H9 (cell line): Measurements from ENCODE around the gene EML4. TPM values are rescaled to one million over a fixed set of nuclear protein-coding genes. Genes with fewer than 3 reads are reported as not detected.

Experiments
- DNase-seq: peaks from one replicate; pipeline ENCODE4 v3.0.0-alpha.2; 2017
- H2AFZ ChIP-seq: one replicate; pipeline ENCODE4 v1.6.1; 2013; ENCODE audit warnings: mild to moderate bottlenecking, low read length, control low read depth, moderate library complexity
- H2AK5ac ChIP-seq: 2 replicates; pipeline ENCODE4 v1.6.1; 2013; ENCODE audit warnings: low read length, control low read depth, mixed read lengths; ENCODE audit not compliant: insufficient read length
- H2BK120ac ChIP-seq: one replicate; pipeline ENCODE4 v1.6.1; 2013; ENCODE audit warnings: low read depth, mild to moderate bottlenecking, low read length, control low read depth, inconsistent platforms; ENCODE audit not compliant: poor library complexity, severe bottlenecking
- H2BK12ac ChIP-seq: 2 replicates; pipeline ENCODE4 v1.6.1; 2013; ENCODE audit warnings: low read length, control low read depth, mixed read lengths, low read depth; ENCODE audit not compliant: insufficient read length
- H2BK15ac ChIP-seq: 2 replicates; pipeline ENCODE4 v1.6.1; 2013; ENCODE audit warnings: low read depth, low read length, control low read depth
- H2BK20ac ChIP-seq: one replicate; pipeline ENCODE4 v1.6.1; 2013; ENCODE audit warnings: low read depth, mild to moderate bottlenecking, low read length, control low read depth, inconsistent platforms; ENCODE audit not compliant: poor library complexity, severe bottlenecking
- H2BK5ac ChIP-seq: 2 replicates; pipeline ENCODE4 v1.6.1; 2013; ENCODE audit warnings: low read length, control low read depth, mixed read lengths; ENCODE audit not compliant: insufficient read length
- H3K14ac ChIP-seq: 2 replicates; pipeline ENCODE4 v1.6.1; 2013; ENCODE audit warnings: low read length, control low read depth; ENCODE audit not compliant: insufficient read depth
- H3K18ac ChIP-seq: 2 replicates; pipeline ENCODE4 v1.6.1; 2013; ENCODE audit warnings: low read depth, mild to moderate bottlenecking, mixed read lengths, low read length, control low read depth; ENCODE audit not compliant: insufficient read length
- H3K23ac ChIP-seq: 2 replicates; pipeline ENCODE4 v1.6.1; 2013; ENCODE audit warnings: low read length, control low read depth, mixed read lengths, low read depth; ENCODE audit not compliant: insufficient read length
- H3K23me2 ChIP-seq: 2 replicates; pipeline ENCODE4 v1.6.1; 2013; ENCODE audit warnings: low read depth, mild to moderate bottlenecking, mixed read lengths, low read length, control low read depth; ENCODE audit not compliant: insufficient read length, poor library complexity, severe bottlenecking
- H3K27ac ChIP-seq: 2 replicates; pipeline ENCODE4 v1.5.1; 2013; ENCODE audit warnings: low read length, control low read depth, mixed read lengths, low read depth; ENCODE audit not compliant: insufficient read length
- H3K27me3 ChIP-seq: 2 replicates; pipeline ENCODE4 v1.6.1; 2013; ENCODE audit warnings: low read length, control low read depth, inconsistent platforms; ENCODE audit not compliant: insufficient read depth
- H3K4ac ChIP-seq: 2 replicates; pipeline ENCODE4 v1.6.1; 2013; ENCODE audit warnings: low read depth, mild to moderate bottlenecking, control low read depth, inconsistent platforms, low read length, moderate library complexity
- H3K4me1 ChIP-seq: 2 replicates; pipeline ENCODE4 v1.6.1; 2013; ENCODE audit warnings: low read length, control low read depth, inconsistent platforms; ENCODE audit not compliant: insufficient read depth
- H3K4me2 ChIP-seq: 2 replicates; pipeline ENCODE4 v1.6.1; 2013; ENCODE audit warnings: low read length, control low read depth, mixed read lengths; ENCODE audit not compliant: insufficient read length, insufficient read depth
- H3K56ac ChIP-seq: 2 replicates; pipeline ENCODE4 v1.6.1; 2013; ENCODE audit warnings: low read depth, mild to moderate bottlenecking, mixed read lengths, low read length, control low read depth; ENCODE audit not compliant: insufficient read length
- H3K79me1 ChIP-seq: 2 replicates; pipeline ENCODE4 v1.6.1; 2013; ENCODE audit warnings: low read depth, mild to moderate bottlenecking, moderate library complexity, low read length, control low read depth, inconsistent platforms; ENCODE audit not compliant: insufficient read depth, poor library complexity, severe bottlenecking
- H3K79me2 ChIP-seq: 2 replicates; pipeline ENCODE4 v1.6.1; 2013; ENCODE audit warnings: low read length, control low read depth, inconsistent platforms; ENCODE audit not compliant: insufficient read depth
- H3K9ac ChIP-seq: 2 replicates; pipeline ENCODE4 v1.6.1; 2013; ENCODE audit warnings: low read length, control low read depth, mixed read lengths; ENCODE audit not compliant: insufficient read length; ENCODE audit errors: extremely low read depth
- H3K9me3 ChIP-seq: one replicate; pipeline ENCODE4 v1.6.1; 2013; ENCODE audit warnings: low read depth, low read length, inconsistent platforms; ENCODE audit not compliant: control insufficient read depth
- H3T11ph ChIP-seq: one replicate; pipeline ENCODE4 v1.6.1; 2013; ENCODE audit warnings: mild to moderate bottlenecking, low read length, control low read depth, inconsistent platforms
- H4K20me1 ChIP-seq: one replicate; pipeline ENCODE4 v1.6.1; 2013; ENCODE audit not compliant: control insufficient read depth, insufficient read length, insufficient read depth
- H4K5ac ChIP-seq: 2 replicates; pipeline ENCODE4 v1.6.1; 2013; ENCODE audit warnings: low read depth, mild to moderate bottlenecking, mixed read lengths, low read length, control low read depth; ENCODE audit not compliant: insufficient read length
- H4K8ac ChIP-seq: replicated peaks from 2 replicates; pipeline ENCODE4 v1.6.1; 2013; ENCODE audit warnings: low read length, control low read depth, mixed read lengths, low read depth; ENCODE audit not compliant: insufficient read length
- H4K91ac ChIP-seq: 2 replicates; pipeline ENCODE4 v1.6.1; 2013; ENCODE audit warnings: low read depth, mild to moderate bottlenecking, moderate library complexity, mixed read lengths, low read length, control low read depth; ENCODE audit not compliant: insufficient read length
- H3K27ac Mint-ChIP-seq, 3 experiments: 2 replicates in 2 of 3; 3 replicates in 1 of 3; pipeline ENCODE4 v1.8.0; 2020 to 2021; ENCODE audit warnings: mixed read lengths in 3 of 3, mild to moderate bottlenecking in 1 of 3, moderate library complexity in 1 of 3
- H3K27me3 Mint-ChIP-seq: 2 replicates; pipeline ENCODE4 v1.8.0; 2021; ENCODE audit warnings: low read depth, mild to moderate bottlenecking, moderate library complexity, mixed read lengths
- H3K36me3 Mint-ChIP-seq, 3 experiments: 2 replicates in 2 of 3; 3 replicates in 1 of 3; pipeline ENCODE4 v1.8.0; 2020 to 2021; ENCODE audit warnings: low read depth in 3 of 3, mixed read lengths in 3 of 3; ENCODE audit not compliant: insufficient read depth in 1 of 3
- H3K4me1 Mint-ChIP-seq, 2 experiments: 2 replicates each; pipeline ENCODE4 v1.8.0; 2020; ENCODE audit warnings: mixed read lengths in 2 of 2
- H3K4me3 Mint-ChIP-seq, 2 experiments: 2 replicates in 1 of 2; 3 replicates in 1 of 2; pipeline ENCODE4 v1.8.0; 2020 to 2021; ENCODE audit warnings: mild to moderate bottlenecking in 2 of 2, mixed read lengths in 2 of 2, moderate library complexity in 1 of 2
- H3K9me3 Mint-ChIP-seq, 2 experiments: 2 replicates in 1 of 2; 3 replicates in 1 of 2; pipeline ENCODE4 v1.8.0; 2020; ENCODE audit warnings: mild to moderate bottlenecking in 2 of 2, mixed read lengths in 2 of 2, moderate library complexity in 1 of 2
- CTCF ChIP-seq: fragments of 200-600 bp; sonication (generic); conservative IDR thresholded peaks from 3 replicates; pipeline ENCODE4 v1.8.0; 2021; ENCODE audit warnings: antibody characterized with exemption, mild to moderate bottlenecking
- WGBS: extraction: QIAGEN DNeasy Blood & Tissue Kit; methylation state at CpG from one replicate; pipeline ENCODE4 v1.1.7; 2013; ENCODE audit warnings: missing lambda C conversion rate, low lambda C conversion rate, mixed read lengths; ENCODE audit not compliant: insufficient read length; ENCODE audit errors: extremely low coverage; 5-methylcytosine and 5-hydroxymethylcytosine counted together
- total RNA-seq: library from RNA; stranded (reverse); gene quantifications from 2 replicates; pipeline ENCODE4 v1.2.1, GENCODE V29; 2021

The EML4 gene
- total RNA-seq, 1 experiment from 2014 or later = 68.6 TPM

DNA sequence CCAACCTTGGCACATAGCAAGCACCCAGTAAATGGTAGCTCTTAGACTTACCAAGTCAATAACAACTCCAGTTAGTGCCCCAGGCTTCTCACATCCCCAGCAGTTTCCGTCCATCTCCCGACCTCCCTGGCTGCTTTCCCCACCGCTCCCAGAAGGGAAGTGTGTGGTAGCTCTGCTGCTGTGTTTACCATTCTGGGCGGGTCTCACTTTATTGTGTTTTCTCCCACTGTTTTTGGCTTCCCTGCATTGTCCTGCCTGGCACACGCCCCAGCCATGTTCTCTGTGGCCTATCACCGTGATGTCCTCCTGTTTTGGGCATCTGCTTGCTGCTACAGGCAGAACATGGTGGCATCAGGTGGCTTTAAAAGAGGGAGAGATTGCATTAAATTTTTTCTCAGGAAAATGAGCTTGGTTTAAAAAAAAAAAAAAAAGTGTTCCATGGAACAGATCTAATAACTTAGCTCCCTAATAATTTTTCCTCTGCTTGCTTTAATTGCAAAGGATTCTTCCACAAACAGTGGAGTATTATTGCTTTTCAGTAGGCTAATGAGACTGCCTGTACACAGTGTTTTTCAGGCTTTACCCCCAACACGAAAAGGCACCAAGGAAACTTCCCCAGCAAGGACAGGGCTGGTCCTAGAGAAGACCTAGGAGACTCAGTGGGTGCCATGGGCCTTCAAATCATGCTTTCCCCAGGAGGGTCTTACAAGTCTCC, 199.8 kb downstream of the EML4 start:
- TF ChIP-seq CTCF = no peak
- no peaks in the 10 kb centered on the region for H3K9me3 Mint-ChIP-seq
- H3K4me1 ChIP-seq = no peaks in the 10 kb centered on the region
- H3K14ac ChIP-seq = no peak overlapping the region
- H3K18ac ChIP-seq = peak overlapping the region; percentile 27
- no peak overlapping the region for H3K9ac ChIP-seq
- peaks cover 4 to 13% of the 10 kb centered on the region in 2 experiments; a peak in 2 of 4 replicates for H3K4me1 Mint-ChIP-seq
- no peak overlapping the region for H3K23ac ChIP-seq
- H2AK5ac ChIP-seq = no peak overlapping the region
- H2BK15ac ChIP-seq = no peak overlapping the region
- WGBS = no CpG with 5 or more reads among the region's 7 CpGs
- no peaks in the 10 kb centered on the region for H3K9me3 ChIP-seq
- H4K20me1 ChIP-seq = no peaks in the 10 kb centered on the region
- no peak overlapping the region for H2BK12ac ChIP-seq
- no peak overlapping the region for H3K4me2 ChIP-seq
- no peak overlapping the region for H2BK120ac ChIP-seq
- H3K4ac ChIP-seq = no peak overlapping the region
- no peak overlapping the region for H4K5ac ChIP-seq
- H3K4me3 Mint-ChIP-seq = no peak overlapping the region
- no peak overlapping the region; a peak in 1 of 7 replicates for H3K27ac Mint-ChIP-seq
- no peak overlapping the region for H3K56ac ChIP-seq
- no peak overlapping the region for H2BK5ac ChIP-seq
- H3K23me2 ChIP-seq = no peaks in the 10 kb centered on the region
- H3K79me1 ChIP-seq = no peaks in the 10 kb centered on the region
- no peaks in the 10 kb centered on the region for H3K36me3 Mint-ChIP-seq
- H4K8ac ChIP-seq = no peak overlapping the region
- H2BK20ac ChIP-seq = no peak overlapping the region
- H2AFZ ChIP-seq = no peak overlapping the region
- no peaks in the 10 kb centered on the region for H3K79me2 ChIP-seq
- no peaks in the 10 kb centered on the region for H3K27me3 ChIP-seq
- DNase-seq = no peak
- no peaks in the 10 kb centered on the region for H3K27me3 Mint-ChIP-seq
- no peak overlapping the region for H3K27ac ChIP-seq
- no peak overlapping the region for H3T11ph ChIP-seq
- H4K91ac ChIP-seq = no peak overlapping the region
